GM23338 (cell line): ENCODE data around the gene BTN3A1.

ENCODE experiments used
- CREB1 ChIP-seq: fragments of 250-450 bp; sonication (Bioruptor Pico); IDR thresholded peaks from 2 replicates; pipeline ENCODE4 v1.5.0; 2020; ENCODE audit warnings: low read depth, mild to moderate bottlenecking, moderate library complexity
- EZH2 ChIP-seq: fragments of 200-600 bp; sonication (generic); IDR thresholded peaks from one replicate; pipeline ENCODE4 v1.8.0; 2017; ENCODE audit warnings: antibody characterized with exemption, mild to moderate bottlenecking, low read depth; ENCODE audit not compliant: unreplicated experiment
- POLR2AphosphoS5 ChIP-seq: IDR thresholded peaks from 2 replicates; pipeline ENCODE4 v1.6.1; 2016; ENCODE audit warnings: antibody characterized with exemption, low read depth
- ZNF331 ChIP-seq: fragments of 250-450 bp; sonication (Bioruptor Pico); IDR thresholded peaks from 2 replicates; pipeline ENCODE4 v1.5.0; 2020; ENCODE audit warnings: low read depth, mild to moderate bottlenecking, moderate library complexity
- TF ChIP-seq, protein P1 (sequence below), 2 experiments: fragments of 200-600 bp in 1 of 2; sonication (generic) in 1 of 2; conservative IDR thresholded peaks; 2 replicates each; pipeline versions ENCODE4 v1.5.1 to v1.6.1; 2016 to 2017; ENCODE audit warnings: antibody characterized with exemption in 2 of 2, low read depth in 2 of 2, mild to moderate bottlenecking in 2 of 2, moderate library complexity in 1 of 2
- TF ChIP-seq, protein P2 (sequence below): IDR thresholded peaks from 2 replicates; pipeline ENCODE4 v1.6.1; 2016; ENCODE audit warnings: antibody characterized with exemption
- TF ChIP-seq, protein P3 (sequence below): IDR thresholded peaks from one replicate; pipeline ENCODE4 v1.6.1; 2018; ENCODE audit warnings: antibody characterized with exemption; ENCODE audit not compliant: unreplicated experiment

DNA sequence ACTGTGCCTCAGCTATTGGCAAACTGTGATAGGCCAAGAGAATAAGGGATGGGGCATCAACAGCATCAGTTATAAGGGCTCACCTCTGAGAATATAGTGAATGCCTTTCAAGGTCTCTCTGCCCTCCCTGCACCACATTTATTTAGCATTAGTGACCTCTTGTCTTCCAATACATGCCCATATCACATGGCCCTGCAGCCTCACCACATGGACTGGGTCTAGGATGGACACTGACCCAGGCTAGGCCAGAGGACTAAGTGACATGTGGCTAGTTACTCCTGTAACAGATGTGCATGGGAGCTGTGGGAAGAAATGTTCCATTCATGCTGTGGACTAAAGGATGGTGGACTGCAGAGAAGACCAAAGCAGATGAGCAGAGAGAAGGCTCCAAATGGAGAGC is 22.3 kb upstream of the BTN3A1 start:
- TF ChIP-seq, protein P1, sequence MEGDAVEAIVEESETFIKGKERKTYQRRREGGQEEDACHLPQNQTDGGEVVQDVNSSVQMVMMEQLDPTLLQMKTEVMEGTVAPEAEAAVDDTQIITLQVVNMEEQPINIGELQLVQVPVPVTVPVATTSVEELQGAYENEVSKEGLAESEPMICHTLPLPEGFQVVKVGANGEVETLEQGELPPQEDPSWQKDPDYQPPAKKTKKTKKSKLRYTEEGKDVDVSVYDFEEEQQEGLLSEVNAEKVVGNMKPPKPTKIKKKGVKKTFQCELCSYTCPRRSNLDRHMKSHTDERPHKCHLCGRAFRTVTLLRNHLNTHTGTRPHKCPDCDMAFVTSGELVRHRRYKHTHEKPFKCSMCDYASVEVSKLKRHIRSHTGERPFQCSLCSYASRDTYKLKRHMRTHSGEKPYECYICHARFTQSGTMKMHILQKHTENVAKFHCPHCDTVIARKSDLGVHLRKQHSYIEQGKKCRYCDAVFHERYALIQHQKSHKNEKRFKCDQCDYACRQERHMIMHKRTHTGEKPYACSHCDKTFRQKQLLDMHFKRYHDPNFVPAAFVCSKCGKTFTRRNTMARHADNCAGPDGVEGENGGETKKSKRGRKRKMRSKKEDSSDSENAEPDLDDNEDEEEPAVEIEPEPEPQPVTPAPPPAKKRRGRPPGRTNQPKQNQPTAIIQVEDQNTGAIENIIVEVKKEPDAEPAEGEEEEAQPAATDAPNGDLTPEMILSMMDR (conservative IDR thresholded peaks at IDR 0.05; ENCODE audit: low read depth in 2 of 2) = no peak
- TF ChIP-seq, protein P2, sequence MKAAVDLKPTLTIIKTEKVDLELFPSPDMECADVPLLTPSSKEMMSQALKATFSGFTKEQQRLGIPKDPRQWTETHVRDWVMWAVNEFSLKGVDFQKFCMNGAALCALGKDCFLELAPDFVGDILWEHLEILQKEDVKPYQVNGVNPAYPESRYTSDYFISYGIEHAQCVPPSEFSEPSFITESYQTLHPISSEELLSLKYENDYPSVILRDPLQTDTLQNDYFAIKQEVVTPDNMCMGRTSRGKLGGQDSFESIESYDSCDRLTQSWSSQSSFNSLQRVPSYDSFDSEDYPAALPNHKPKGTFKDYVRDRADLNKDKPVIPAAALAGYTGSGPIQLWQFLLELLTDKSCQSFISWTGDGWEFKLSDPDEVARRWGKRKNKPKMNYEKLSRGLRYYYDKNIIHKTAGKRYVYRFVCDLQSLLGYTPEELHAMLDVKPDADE = no peak
- TF ChIP-seq CREB1 (CRISPR knock-in tag) = no peak
- TF ChIP-seq, protein P3, sequence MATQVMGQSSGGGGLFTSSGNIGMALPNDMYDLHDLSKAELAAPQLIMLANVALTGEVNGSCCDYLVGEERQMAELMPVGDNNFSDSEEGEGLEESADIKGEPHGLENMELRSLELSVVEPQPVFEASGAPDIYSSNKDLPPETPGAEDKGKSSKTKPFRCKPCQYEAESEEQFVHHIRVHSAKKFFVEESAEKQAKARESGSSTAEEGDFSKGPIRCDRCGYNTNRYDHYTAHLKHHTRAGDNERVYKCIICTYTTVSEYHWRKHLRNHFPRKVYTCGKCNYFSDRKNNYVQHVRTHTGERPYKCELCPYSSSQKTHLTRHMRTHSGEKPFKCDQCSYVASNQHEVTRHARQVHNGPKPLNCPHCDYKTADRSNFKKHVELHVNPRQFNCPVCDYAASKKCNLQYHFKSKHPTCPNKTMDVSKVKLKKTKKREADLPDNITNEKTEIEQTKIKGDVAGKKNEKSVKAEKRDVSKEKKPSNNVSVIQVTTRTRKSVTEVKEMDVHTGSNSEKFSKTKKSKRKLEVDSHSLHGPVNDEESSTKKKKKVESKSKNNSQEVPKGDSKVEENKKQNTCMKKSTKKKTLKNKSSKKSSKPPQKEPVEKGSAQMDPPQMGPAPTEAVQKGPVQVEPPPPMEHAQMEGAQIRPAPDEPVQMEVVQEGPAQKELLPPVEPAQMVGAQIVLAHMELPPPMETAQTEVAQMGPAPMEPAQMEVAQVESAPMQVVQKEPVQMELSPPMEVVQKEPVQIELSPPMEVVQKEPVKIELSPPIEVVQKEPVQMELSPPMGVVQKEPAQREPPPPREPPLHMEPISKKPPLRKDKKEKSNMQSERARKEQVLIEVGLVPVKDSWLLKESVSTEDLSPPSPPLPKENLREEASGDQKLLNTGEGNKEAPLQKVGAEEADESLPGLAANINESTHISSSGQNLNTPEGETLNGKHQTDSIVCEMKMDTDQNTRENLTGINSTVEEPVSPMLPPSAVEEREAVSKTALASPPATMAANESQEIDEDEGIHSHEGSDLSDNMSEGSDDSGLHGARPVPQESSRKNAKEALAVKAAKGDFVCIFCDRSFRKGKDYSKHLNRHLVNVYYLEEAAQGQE = no peak
- TF ChIP-seq EZH2 = no peak
- no peak for TF ChIP-seq POLR2AphosphoS5
- no peak for TF ChIP-seq ZNF331 (CRISPR knock-in tag)
